ENCODE measurements around the gene MGP.

MGP gene

DNA sequence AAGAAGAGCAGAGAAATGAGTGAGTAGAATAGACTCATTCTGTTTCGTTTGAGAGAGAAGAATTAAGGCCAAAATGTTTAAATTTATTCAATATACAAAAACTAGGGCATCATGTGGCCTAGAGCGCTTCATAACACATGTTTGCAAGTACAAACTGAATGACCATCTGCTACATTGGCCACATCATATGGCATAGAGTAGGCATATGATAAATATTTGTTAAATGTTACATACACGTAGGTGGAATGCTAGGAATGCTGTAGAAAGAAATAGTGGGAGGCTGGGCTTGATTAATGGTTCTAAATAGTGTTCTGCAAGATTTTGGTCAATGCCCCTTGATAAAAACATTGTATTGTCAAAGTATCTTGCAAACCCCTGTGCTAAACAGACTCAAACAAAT, 10.8 kb downstream of the MGP start:
- TF ChIP-seq, protein P1, sequence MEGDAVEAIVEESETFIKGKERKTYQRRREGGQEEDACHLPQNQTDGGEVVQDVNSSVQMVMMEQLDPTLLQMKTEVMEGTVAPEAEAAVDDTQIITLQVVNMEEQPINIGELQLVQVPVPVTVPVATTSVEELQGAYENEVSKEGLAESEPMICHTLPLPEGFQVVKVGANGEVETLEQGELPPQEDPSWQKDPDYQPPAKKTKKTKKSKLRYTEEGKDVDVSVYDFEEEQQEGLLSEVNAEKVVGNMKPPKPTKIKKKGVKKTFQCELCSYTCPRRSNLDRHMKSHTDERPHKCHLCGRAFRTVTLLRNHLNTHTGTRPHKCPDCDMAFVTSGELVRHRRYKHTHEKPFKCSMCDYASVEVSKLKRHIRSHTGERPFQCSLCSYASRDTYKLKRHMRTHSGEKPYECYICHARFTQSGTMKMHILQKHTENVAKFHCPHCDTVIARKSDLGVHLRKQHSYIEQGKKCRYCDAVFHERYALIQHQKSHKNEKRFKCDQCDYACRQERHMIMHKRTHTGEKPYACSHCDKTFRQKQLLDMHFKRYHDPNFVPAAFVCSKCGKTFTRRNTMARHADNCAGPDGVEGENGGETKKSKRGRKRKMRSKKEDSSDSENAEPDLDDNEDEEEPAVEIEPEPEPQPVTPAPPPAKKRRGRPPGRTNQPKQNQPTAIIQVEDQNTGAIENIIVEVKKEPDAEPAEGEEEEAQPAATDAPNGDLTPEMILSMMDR (IDR thresholded peaks at IDR 0.05): no peak

DNA sequence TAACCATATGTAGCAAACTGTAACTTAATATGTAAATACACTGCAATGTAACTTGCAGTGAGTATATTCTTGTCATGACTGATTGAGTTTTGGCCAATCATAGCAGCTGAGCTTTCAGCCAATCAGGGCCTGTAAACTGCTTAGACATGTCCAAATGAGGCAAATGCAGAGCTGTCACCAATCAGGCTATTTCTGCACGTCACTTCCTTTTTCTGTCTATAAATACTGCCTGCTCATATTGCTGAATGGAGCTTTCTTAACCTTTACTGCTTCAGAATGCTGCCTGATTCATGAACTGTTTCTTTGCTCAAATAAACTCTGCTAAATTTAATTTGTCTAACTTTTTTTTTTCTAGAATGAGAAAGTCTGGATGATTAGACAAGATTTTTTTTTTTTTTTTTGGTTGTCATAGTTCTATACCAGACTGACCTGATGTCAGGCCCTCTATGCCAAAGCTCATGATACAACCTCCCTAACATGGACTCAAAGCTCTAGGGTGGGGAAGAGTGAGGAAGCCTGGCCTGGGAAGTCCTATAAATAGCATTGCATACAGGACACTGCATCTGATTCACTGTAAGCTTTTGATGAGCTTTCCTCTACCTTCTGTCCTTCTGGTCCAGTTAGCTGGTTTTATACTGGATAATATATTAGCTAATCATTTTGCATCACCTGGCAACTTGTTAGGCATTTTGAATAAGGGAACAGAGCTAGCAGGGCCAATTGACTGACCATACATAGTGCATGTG, 12.0 kb downstream of the MGP start:
- TF ChIP-seq, protein P1 (IDR thresholded peaks at IDR 0.05): no peak

DNA sequence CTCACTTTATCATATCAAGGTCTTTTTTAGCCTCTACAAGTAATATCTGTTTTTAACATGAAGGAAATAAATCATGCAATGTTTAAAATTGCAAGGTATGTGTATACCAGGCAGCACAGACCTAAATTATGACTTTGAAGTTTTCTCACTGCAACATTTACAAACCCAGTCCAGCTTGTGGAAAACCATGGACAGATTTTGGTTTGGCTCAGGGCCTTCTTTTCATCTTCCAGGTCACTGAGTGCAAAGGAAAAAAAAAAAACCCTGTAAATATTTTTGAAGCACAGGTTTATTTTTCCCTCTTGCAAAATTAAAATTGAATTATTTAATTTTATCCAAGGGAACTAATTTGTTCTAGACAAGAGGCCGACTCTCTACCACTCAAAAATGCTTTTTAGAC, 13.8 kb downstream of the MGP start:
- TF ChIP-seq, protein P1 (IDR thresholded peaks at IDR 0.05): no peak

DNA sequence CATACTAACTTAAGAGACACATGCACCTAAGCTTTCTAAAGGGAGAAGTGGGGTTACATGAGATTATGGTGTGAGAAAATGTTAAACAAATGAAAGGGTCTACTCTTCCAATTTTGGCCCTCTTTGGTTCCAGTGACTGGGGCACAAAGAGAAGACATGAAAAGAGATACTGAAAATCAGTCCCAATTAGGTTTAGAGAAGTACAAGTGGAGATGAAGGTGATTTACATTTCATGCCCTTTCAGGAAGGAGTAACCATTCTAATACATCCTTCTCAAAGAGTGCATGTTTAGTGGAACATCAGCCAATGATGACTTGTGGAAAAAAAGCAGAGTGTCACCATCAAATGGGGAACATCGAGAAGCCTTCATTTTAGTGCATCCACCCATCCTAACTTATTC, 14.4 kb downstream of the MGP start:
- TF ChIP-seq, protein P1 (IDR thresholded peaks at IDR 0.05): no peak

DNA sequence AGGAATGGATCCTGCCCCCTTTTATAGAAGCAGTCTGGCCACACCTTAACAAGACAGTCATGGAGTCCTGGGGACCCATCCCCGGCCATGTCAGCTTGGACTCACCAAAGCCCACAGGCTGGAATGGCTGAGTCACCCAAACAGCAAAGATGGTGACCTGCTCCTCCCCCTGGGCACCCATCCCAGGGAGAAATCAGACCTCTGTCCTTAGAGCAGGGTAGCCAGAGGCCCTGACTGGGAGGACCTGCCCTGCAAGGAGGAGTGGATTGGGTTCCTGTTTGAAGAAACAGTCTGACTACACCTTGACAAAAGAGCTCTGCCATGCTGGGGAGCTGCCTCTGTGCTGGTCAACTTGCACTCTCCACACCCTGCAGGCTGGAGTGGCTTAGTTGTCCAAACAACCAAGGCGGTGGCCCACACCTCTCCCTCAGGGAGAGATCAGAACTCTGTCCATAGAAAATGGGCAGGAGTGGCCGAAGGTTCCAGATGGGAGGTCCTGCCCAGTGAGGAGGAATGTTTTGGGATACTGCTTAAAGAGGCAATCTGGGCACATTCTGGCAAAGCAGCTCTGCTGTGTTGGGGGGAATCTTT, 16.6 kb downstream of the MGP start:
- TF ChIP-seq, protein P1 (IDR thresholded peaks at IDR 0.05): no peak

DNA sequence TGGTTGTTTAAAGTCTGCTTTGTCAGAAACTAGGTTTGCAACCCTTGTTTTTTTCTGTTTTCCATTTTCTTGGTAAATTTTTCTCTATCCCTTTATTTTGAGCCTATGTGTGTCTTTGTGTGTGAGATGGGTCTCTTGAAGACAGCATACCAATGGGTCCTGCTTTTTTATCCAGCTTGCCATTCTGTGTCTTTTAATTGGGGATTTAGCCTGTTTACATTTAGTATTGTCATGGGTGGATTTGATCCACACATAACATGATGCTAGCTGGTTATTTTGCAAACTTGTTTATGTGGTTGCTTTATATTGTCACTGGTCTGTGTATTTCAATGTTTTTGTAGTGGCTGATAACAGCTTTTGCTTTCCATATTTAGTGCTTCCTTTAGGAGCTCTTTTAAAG, 25.2 kb downstream of the MGP start:
- TF ChIP-seq, protein P1 (IDR thresholded peaks at IDR 0.05): no peak

DNA sequence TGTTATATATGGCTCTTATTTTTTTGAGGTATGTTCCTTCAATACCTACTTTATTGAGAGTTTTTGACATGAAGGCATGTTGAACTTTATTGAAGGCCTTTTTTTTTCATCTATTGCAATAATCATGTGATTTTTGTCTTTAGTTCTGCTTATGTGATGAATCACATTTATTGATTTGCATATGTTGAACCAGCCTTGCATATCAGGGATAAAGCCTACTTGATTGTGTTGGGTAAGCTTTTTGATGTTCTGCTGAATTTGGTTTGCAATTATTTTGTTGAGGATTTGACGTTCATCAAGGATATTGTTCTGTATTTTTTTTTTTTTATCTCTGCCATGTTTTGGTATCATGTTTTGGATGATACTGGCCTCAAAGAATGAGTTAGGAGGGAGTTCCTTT, 27.1 kb downstream of the MGP start:
- TF ChIP-seq, protein P1 (IDR thresholded peaks at IDR 0.05): no peak

All from LNCAP (cell line).